Ectodermal cell (in vitro differentiated cells): ENCODE measurements around the gene SSX4B. TPM values are rescaled to one million over a fixed set of nuclear protein-coding genes. Genes with fewer than 3 reads are reported as not detected.
"Not testable (repeated sequence)": the region's sequence is repeated elsewhere in the genome, so short reads cannot be mapped to it uniquely, and the experiment has no call there.

Experiments used
- H3K27ac ChIP-seq: 2 replicates; pipeline ENCODE4 v1.7.0; 2013; ENCODE audit warnings: mild to moderate bottlenecking, low read depth, low read length; ENCODE audit not compliant: insufficient read depth, poor library complexity, severe bottlenecking
- H3K27me3 ChIP-seq: 2 replicates; pipeline ENCODE4 v1.7.0; 2013; ENCODE audit warnings: mild to moderate bottlenecking, low read length; ENCODE audit not compliant: insufficient read depth, control insufficient read depth, poor library complexity, severe bottlenecking
- H3K36me3 ChIP-seq: one replicate; pipeline ENCODE4 v1.7.0; 2013; ENCODE audit warnings: low read length; ENCODE audit not compliant: control insufficient read depth, insufficient read depth
- H3K4me1 ChIP-seq: one replicate; pipeline ENCODE4 v1.7.0; 2013; ENCODE audit warnings: low read length; ENCODE audit not compliant: control insufficient read depth, insufficient read depth
- H3K4me3 ChIP-seq: 2 replicates; pipeline ENCODE4 v1.7.0; 2013; ENCODE audit warnings: low read depth, low read length, control low read depth; ENCODE audit not compliant: insufficient read depth
- H3K9me3 ChIP-seq: 2 replicates; pipeline ENCODE4 v1.7.0; 2013; ENCODE audit warnings: mild to moderate bottlenecking, low read length, moderate library complexity; ENCODE audit not compliant: control insufficient read depth
- WGBS, 2 experiments: methylation state at CpG; one replicate each; pipeline ENCODE4 v1.1.7; 2013; ENCODE audit warnings: missing lambda C conversion rate in 2 of 2; 5-methylcytosine and 5-hydroxymethylcytosine counted together
- polyA plus RNA-seq, 4 experiments: library from polyadenylated mRNA; stranded (reverse); fragments of 50-300 nt; gene quantifications; one replicate each; pipeline ENCODE4 v1.2.3, GENCODE V29; 2013

Gene SSX4B
- not detected for polyA plus RNA-seq (2013, experiment 1 of 4)
- polyA plus RNA-seq (2013, experiment 2 of 4): not detected
- not detected for polyA plus RNA-seq (2013, experiment 3 of 4)
- not detected for polyA plus RNA-seq (2013, experiment 4 of 4)

- H3K27me3 ChIP-seq, H3K4me1 ChIP-seq, H3K4me3 ChIP-seq, H3K9me3 ChIP-seq, H3K36me3 ChIP-seq, H3K27ac ChIP-seq: not testable (repeated sequence)
- WGBS, 2 experiments: no CpG with 5 or more reads among the region's 15 CpGs
These were observed at the start of gene SSX4B for GRCh38 chrX:48411860-48412259. TSS of gene SSX4B (minus strand) at chrX:48411960. CDS start at chrX:48411372, 588 bp downstream.

- WGBS, 2 experiments: 95 to 98% methylated on average over 11 of the region's 11 CpGs
- Histone ChIP-seq H3K27me3 (no peaks in the 10 kb centered on the region), H3K36me3 (no peaks in the 10 kb centered on the region), H3K27ac (no peak overlapping the region), H3K9me3 (no peaks in the 10 kb centered on the region), H3K4me1 (no peaks in the 10 kb centered on the region), H3K4me3 (no peak overlapping the region)
These were observed 48.8 kb upstream of the SSX4B start for GRCh38 chrX:48460606-48461005.

GRCh38 chrX:48460031-48460430 lies 48.3 kb upstream of the SSX4B start:
- Histone ChIP-seq H3K27ac (no peak overlapping the region), H3K9me3 (no peaks in the 10 kb centered on the region), H3K36me3 (no peaks in the 10 kb centered on the region), H3K4me1 (no peaks in the 10 kb centered on the region), H3K27me3 (no peaks in the 10 kb centered on the region), H3K4me3 (no peak overlapping the region)
- 94 to 95% methylated on average over 3 of the region's 3 CpGs for WGBS, 2 experiments

- 90 to 97% methylated on average over 6 of the region's 6 CpGs for WGBS, 2 experiments
These were observed 47.7 kb upstream of the SSX4B start for GRCh38 chrX:48459483-48459882.

GRCh38 chrX:48458711-48459110 lies 47.0 kb upstream of the SSX4B start:
- 89 to 92% methylated on average over 6 of the region's 6 CpGs for WGBS, 2 experiments
- no peaks in the 10 kb centered on the region for H3K27me3 ChIP-seq

More at GRCh38 chrX:48459483-48459882, 47.7 kb upstream of the SSX4B start:
- Histone ChIP-seq H3K9me3 (no peaks in the 10 kb centered on the region), H3K4me1 (no peaks in the 10 kb centered on the region), H3K36me3 (no peaks in the 10 kb centered on the region), H3K27me3 (no peaks in the 10 kb centered on the region), H3K27ac (no peak overlapping the region), H3K4me3 (no peak overlapping the region)

GRCh38 chrX:48456628-48457331 lies 45.0 kb upstream of the SSX4B start:
- no peaks in the 10 kb centered on the region for H3K36me3 ChIP-seq
- no peak overlapping the region for H3K4me3 ChIP-seq
- H3K27me3 ChIP-seq: no peaks in the 10 kb centered on the region
- no peak overlapping the region for H3K27ac ChIP-seq
- 88 to 95% methylated on average over 2 to 4 of the region's 6 CpGs for WGBS, 2 experiments
- no peaks in the 10 kb centered on the region for H3K9me3 ChIP-seq
- H3K4me1 ChIP-seq: no peaks in the 10 kb centered on the region

More at GRCh38 chrX:48458711-48459110, 47.0 kb upstream of the SSX4B start:
- Histone ChIP-seq H3K4me3 (no peak overlapping the region), H3K36me3 (no peaks in the 10 kb centered on the region), H3K4me1 (no peaks in the 10 kb centered on the region), H3K9me3 (no peaks in the 10 kb centered on the region), H3K27ac (no peak overlapping the region)

- 68 to 91% methylated on average over 4 of the region's 4 CpGs for WGBS, 2 experiments
- H3K27ac ChIP-seq: no peak overlapping the region
- H3K4me3 ChIP-seq: no peak overlapping the region
- H3K9me3 ChIP-seq: no peaks in the 10 kb centered on the region
- no peaks in the 10 kb centered on the region for H3K27me3 ChIP-seq
- no peaks in the 10 kb centered on the region for H3K36me3 ChIP-seq
- H3K4me1 ChIP-seq: no peaks in the 10 kb centered on the region
These were observed 39.9 kb upstream of the SSX4B start for GRCh38 chrX:48451708-48452107.

GRCh38 chrX:48450076-48450475 lies 38.3 kb upstream of the SSX4B start:
- no peak overlapping the region for H3K4me3 ChIP-seq
- no peaks in the 10 kb centered on the region for H3K36me3 ChIP-seq
- H3K27ac ChIP-seq: no peak overlapping the region
- no peaks in the 10 kb centered on the region for H3K4me1 ChIP-seq
- H3K27me3 ChIP-seq: no peaks in the 10 kb centered on the region
- H3K9me3 ChIP-seq: no peaks in the 10 kb centered on the region

- not testable (repeated sequence) for H3K36me3 ChIP-seq, H3K4me1 ChIP-seq, H3K27ac ChIP-seq, H3K9me3 ChIP-seq, H3K4me3 ChIP-seq, H3K27me3 ChIP-seq
- 97 to 100% methylated on average over 3 to 5 of the region's 6 CpGs for WGBS, 2 experiments
These were observed 35.4 kb upstream of the SSX4B start for GRCh38 chrX:48447201-48447600.

- H3K27ac ChIP-seq: not testable (repeated sequence)
These were observed 22.0 kb upstream of the SSX4B start for GRCh38 chrX:48433713-48434112.

More at GRCh38 chrX:48433713-48434112, 22.0 kb upstream of the SSX4B start:
- 81 to 83% methylated on average over 13 of the region's 13 CpGs for WGBS, 2 experiments
- H3K27me3 ChIP-seq, H3K4me1 ChIP-seq, H3K9me3 ChIP-seq, H3K36me3 ChIP-seq, H3K4me3 ChIP-seq: not testable (repeated sequence)
